ENCODE data around the gene CNTN5.

DNA sequence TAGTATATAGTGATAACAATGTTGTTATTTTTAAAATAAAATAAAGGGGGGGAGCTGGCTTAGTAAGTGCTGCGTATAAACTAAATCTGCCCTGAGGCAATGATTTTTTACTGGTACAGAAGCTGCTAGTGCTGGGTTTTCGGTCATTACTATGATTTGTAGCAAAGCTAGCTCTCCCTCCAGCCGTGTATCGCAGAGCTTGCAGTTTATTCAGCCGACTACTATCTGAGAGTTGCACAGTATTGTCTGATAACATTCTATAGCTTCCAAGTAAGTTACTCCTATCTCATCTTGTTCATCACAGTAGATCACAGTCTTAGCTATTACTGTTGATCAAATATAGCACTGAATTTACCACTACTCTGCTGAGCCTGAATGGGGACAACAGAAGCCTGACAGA, 860.9 kb downstream of the CNTN5 start:
- TF ChIP-seq, protein P1, sequence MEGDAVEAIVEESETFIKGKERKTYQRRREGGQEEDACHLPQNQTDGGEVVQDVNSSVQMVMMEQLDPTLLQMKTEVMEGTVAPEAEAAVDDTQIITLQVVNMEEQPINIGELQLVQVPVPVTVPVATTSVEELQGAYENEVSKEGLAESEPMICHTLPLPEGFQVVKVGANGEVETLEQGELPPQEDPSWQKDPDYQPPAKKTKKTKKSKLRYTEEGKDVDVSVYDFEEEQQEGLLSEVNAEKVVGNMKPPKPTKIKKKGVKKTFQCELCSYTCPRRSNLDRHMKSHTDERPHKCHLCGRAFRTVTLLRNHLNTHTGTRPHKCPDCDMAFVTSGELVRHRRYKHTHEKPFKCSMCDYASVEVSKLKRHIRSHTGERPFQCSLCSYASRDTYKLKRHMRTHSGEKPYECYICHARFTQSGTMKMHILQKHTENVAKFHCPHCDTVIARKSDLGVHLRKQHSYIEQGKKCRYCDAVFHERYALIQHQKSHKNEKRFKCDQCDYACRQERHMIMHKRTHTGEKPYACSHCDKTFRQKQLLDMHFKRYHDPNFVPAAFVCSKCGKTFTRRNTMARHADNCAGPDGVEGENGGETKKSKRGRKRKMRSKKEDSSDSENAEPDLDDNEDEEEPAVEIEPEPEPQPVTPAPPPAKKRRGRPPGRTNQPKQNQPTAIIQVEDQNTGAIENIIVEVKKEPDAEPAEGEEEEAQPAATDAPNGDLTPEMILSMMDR (IDR thresholded peaks at IDR 0.05): no peak
- TF ChIP-seq POLR2A (IDR thresholded peaks at IDR 0.05): no peak
